Activated CD4-positive, alpha-beta T cell treated with anti-CD3 and anti-CD28 coated beads for 24 hours (primary cell): Measurements from ENCODE around the gene PIK3C2G.

Experiments used
- DNase-seq, 2 donors: peaks; one replicate each; pipeline ENCODE4 v3.0.0-alpha.2; 2020; ENCODE audit warnings: low read depth in 2 of 2

The PIK3C2G gene

GRCh38 chr12:18419311-18419710 is 158.0 kb downstream of the PIK3C2G start:
- DNase-seq, result no peak

DNA sequence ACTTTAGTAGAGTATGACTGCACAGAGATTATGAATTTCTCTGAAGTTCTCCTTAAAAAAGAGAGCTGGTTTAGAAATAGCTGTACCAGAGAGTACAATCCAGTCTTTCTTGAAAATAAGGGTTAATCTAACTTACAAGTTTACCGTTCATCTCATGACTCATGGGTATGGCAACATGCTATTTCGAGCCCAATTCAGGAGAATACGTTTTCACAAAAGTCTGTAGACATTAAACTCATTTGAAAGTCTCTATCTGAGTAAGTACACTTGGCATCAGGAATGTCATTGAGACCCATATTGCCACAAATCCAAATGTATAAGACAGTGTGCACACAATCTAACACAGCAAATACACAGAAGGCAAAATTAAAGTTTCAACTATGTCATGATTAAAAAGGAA is 160.5 kb downstream of the PIK3C2G start:
- no peak for DNase-seq

- DNase-seq, result no peak
These were observed 161.6 kb downstream of the PIK3C2G start for GRCh38 chr12:18422871-18423270.

- DNase-seq, result no peak
These were observed 163.5 kb downstream of the PIK3C2G start for GRCh38 chr12:18424857-18425256.

GRCh38 chr12:18427520-18427919 is 166.2 kb downstream of the PIK3C2G start:
- DNase-seq, result no peak

DNA sequence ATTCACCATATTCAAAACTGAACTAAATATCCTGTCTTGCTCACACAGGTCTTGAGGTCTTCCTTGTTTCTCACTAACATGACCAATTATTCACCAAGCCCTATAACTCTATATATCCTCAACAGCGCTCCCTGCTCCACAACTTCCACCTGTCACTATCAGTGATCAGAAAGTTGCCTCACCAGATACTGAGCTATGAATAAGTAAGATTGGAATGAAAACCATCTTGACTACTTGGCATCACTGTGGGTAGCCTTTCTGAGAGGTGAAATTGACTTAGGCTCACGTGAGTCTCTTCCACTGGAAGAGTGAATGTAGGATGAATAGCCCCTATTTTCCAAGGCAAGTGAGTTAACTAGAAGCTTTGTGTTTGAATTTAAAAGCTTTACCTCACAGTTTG is 167.1 kb downstream of the PIK3C2G start:
- DNase-seq, result no peak

DNA sequence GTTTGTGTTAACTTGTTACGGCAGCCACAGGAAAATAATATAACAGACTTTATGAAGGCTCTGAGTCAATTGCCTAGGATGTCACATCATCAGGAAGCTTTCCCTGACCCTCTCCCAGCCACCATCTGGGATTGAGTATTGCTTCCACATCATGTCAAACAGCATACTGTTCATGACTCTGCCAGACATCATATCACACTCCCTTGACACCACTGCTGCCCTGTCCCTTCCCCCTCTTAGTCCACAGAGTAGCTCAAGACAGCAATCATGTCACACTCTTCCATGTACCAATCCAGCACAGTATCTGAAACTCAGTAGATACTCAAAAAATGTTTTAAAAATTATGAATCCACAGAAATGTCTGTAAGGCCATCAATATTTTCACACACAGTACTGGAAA is 168.0 kb downstream of the PIK3C2G start:
- DNase-seq, result no peak

- DNase-seq, result no peak
These were observed 169.2 kb downstream of the PIK3C2G start for GRCh38 chr12:18430425-18431048.

GRCh38 chr12:18431771-18432170 is 170.5 kb downstream of the PIK3C2G start:
- no peak for DNase-seq

DNA sequence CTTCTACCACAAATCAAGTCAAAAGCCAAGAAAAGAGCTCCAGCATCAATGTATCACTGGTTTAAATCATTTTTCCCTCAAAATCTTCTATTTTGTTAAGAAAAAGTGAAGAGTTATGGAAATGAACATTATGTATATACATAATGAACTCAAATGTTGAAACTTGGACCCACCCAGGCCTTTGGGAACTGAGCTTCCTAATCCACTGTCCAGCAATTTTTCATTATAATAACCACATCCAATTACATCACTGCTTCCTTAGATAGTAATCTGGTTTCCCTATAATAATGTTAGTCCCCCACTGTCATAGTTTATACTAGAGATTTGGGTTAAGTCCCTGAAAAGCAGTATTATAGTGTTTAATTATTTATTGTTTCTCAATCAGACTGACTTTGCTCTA is 170.9 kb downstream of the PIK3C2G start:
- no peak for DNase-seq

DNA sequence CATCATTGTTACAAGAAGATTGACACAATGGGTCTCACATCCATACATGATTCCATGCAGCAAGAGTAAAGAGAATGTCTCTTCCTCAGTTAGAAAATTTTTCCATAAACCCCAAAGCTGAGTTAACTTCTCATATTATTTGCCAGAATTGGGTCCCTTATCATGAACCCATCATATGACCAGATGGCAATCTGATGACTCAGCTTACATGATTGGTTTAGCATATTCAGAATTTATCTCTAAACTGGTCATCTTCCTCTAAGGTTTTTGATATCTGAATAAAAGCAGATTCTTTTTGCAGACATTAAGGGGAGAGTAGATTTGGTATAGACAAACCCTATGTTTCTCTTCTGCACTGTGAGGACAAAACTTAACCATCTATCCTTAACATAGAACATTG is 174.9 kb downstream of the PIK3C2G start:
- no peak for DNase-seq

GRCh38 chr12:18439541-18439940 is 178.2 kb downstream of the PIK3C2G start:
- no peak for DNase-seq

GRCh38 chr12:18443768-18444437 is 182.6 kb downstream of the PIK3C2G start:
- no peak for DNase-seq

DNA sequence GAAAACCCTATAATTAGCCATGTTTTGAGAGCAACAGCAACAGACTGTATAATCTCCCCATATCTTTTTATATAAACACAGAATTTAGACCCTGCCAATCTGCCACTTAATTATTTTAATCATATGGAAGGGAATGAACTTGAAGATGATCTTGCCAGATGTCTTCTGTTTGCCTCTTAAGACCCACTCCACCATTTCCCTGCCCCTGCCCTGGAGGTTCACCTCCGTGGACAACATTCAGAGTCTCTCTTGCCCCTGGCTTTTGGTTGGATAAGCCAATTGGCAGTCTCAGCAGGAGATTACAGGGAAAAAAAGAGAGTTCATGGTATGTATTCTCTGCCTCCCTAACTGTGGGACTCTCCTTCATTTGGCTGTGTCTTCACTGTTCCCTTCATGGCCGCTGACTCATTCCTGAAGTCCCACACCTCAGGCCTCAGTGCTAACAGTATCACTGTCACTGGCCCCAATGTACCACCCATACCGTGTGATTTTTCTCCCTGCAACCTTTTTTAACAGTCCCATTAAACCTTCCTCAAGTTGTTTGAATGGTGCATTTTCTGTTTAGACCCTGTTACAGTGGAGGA is 184.8 kb downstream of the PIK3C2G start:
- DNase-seq, result no peak

DNA sequence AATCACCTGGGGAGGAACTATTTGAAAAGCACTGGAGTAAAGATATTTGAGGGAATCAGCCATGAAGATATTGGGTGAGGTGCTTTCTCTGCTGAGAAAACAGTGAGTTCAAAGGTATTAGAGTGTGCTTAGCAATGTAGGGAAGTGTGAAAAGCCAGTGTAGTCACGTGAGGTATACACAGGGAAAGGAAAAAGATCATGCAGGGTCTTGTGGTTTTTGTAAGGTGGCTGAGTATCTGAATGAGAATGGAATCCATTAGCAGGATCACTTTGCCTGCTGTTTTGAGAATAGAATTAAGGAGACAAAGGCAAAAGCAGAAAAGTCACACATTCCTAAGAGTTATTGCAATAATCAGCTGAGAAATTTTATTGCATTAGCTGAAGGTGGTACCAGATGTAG is 193.0 kb downstream of the PIK3C2G start:
- no peak for DNase-seq

DNA sequence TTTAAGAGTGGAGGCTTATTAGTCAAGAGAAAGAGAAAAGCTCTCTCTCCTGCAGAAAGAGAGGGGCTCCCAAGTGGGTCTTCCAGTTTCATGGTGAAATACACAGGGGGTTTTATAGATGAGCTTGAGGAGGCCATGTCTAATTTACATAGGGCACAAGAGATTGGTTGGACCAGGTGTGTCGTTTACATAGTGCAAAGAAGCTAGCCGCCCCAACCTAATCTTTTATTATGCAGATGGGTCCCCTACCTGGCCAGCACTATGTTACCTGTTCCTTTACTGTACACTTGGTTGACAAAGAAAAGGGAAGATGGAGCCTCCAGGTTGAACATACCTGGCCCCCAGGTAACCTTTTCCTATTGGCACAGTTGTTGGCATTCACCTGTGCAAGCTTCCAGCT is 195.0 kb downstream of the PIK3C2G start:
- DNase-seq, result no peak

- DNase-seq, result no peak
These were observed 196.0 kb downstream of the PIK3C2G start for GRCh38 chr12:18457362-18457761.

- no peak for DNase-seq
These were observed 200.4 kb downstream of the PIK3C2G start for GRCh38 chr12:18461758-18462157.

DNA sequence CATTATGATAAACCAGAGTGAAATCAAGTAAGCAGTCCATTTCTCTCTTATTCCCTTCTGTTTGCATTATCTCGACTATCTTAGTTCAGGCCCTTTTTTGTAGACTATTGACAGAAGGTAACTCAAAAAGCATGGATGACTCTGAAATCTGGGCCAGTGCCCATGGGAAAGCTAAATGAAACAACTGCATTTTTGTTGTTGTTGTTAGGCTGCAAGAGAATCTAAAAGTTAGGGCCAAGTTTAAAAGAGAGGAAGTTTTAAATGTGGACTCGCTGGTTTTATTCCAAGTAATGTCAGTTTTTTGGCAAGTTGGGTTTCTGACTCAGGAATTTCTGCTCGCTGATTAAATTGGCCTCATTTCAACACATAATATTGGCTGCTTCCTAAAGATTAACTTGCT is 201.1 kb downstream of the PIK3C2G start:
- DNase-seq, result no peak

- DNase-seq, result no peak
These were observed 206.4 kb downstream of the PIK3C2G start for GRCh38 chr12:18467620-18468245.

DNA sequence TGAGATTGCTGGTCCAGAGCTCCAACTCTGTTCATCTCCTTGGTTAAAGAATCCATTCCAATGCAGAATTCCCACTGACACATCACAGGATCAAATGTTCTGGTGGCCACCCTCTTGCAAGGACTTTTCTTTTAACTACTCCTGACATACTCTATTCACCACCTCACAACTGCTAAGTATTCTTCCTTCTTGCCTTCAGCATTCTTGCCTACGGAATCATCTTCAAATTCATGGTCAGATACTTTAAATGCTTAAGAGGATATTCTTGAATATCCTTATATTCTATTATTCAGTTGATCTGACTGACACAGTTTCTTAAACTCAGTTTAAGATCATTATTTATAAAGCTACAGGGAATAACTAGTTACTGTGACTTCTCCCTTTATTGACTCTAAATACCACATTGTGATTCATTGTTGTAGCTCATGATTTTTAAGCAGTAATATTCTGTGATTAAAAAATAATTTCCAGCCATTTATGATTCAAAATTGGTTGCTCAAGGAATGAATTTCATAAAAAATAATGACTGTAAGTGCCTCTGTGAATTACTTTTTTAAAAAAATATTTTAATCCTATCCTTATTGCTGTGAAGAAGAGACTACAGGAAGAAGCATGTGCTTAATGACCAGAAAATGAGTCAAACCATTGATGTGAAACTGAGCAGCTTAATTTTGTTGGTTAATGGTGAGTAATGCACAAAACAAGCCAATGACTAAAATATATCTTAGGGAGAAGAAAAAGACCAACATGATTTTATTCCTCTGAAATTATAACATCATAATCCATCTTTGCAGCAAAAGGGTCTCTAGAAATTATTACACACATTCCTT is 207.1 kb downstream of the PIK3C2G start:
- no peak for DNase-seq

GRCh38 chr12:18470251-18470650 is 208.9 kb downstream of the PIK3C2G start:
- DNase-seq, result no peak
